ENCODE data around the gene VEZT. TPM values are rescaled to one million over a fixed set of nuclear protein-coding genes. Genes with fewer than 3 reads are reported as not detected.
"Not testable (repeated sequence)": the region's sequence is repeated elsewhere in the genome, so short reads cannot be mapped to it uniquely, and the experiment has no call there.

VEZT gene
- total RNA-seq, 1 experiment from 2014 or later: 149 TPM

DNA sequence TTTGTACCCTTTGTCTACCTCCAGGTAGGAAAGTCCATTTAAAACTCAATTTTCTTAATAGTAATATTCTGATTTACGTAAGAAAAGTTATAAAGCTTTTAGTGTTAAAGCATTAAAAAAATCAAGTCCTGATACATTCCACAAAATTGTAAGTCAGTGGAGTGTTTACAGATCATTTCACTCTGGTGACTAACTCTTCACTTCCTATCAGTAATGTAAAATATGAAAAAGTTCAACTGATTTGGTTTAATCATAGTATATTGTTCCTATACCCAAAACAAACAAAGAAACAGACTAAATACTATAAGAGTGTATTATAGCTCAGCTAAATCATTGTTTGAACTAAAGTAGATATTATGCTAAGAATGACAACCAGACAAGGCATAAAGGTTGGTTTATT, 85.9 kb downstream of the VEZT start:
- no peak for DNase-seq
- intact Hi-C loops (cut with micrococcal nuclease; ENCODE audit: unreplicated experiment): no loop called here
- no peak overlapping the region for H3K27ac Mint-ChIP-seq (ENCODE audit: unreplicated experiment)
- CTCF ChIA-PET: no interaction called here
- H3K4me3 Mint-ChIP-seq (ENCODE audit: low read depth, unreplicated experiment): no peak overlapping the region
- BruUV-seq (replicated peaks): no TSS peak
- H3K9me3 Mint-ChIP-seq (ENCODE audit: low read depth, unreplicated experiment): no peaks in the 10 kb centered on the region
- H3K36me3 Mint-ChIP-seq (ENCODE audit: insufficient read depth, unreplicated experiment): peaks cover 38% of the 10 kb centered on the region
- TF ChIP-seq, protein P1, sequence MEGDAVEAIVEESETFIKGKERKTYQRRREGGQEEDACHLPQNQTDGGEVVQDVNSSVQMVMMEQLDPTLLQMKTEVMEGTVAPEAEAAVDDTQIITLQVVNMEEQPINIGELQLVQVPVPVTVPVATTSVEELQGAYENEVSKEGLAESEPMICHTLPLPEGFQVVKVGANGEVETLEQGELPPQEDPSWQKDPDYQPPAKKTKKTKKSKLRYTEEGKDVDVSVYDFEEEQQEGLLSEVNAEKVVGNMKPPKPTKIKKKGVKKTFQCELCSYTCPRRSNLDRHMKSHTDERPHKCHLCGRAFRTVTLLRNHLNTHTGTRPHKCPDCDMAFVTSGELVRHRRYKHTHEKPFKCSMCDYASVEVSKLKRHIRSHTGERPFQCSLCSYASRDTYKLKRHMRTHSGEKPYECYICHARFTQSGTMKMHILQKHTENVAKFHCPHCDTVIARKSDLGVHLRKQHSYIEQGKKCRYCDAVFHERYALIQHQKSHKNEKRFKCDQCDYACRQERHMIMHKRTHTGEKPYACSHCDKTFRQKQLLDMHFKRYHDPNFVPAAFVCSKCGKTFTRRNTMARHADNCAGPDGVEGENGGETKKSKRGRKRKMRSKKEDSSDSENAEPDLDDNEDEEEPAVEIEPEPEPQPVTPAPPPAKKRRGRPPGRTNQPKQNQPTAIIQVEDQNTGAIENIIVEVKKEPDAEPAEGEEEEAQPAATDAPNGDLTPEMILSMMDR (IDR thresholded peaks at IDR 0.05; ENCODE audit: unreplicated experiment): no peak
- no peaks in the 10 kb centered on the region for H3K27me3 Mint-ChIP-seq (ENCODE audit: unreplicated experiment)
- H3K4me1 Mint-ChIP-seq (ENCODE audit: low read depth, unreplicated experiment): peaks cover 16% of the 10 kb centered on the region

DNA sequence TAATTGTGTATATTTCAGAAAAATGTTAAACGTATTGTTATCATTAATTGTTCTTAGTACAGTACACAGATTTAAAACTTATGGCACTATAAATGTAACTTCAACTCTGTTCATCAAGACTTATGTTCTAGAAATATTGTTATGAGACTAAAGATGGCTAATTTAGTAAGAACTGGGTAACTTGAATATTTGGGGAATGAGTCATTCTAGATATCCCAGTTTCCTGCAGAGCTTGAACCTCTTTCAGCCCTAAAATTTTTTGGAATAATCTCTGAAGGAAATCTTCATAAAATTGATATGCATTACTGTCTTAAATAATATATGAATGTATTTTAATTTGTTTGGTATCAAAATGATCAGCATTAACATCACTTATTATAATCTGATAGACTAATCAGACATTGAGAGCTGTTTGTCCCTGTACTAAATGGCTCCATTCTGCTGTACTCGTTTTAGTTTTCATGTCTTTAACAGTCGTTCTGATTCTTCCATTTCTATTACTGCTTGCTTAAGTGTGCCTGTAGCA, 87.1 kb downstream of the VEZT start:
- Mint-ChIP-seq H3K4me3 (ENCODE audit: low read depth, unreplicated experiment) (no peak overlapping the region), H3K27me3 (ENCODE audit: unreplicated experiment) (no peaks in the 10 kb centered on the region), H3K27ac (ENCODE audit: unreplicated experiment) (peak overlapping the region; percentile 83), H3K4me1 (ENCODE audit: low read depth, unreplicated experiment) (peaks cover 16% of the 10 kb centered on the region), H3K9me3 (ENCODE audit: low read depth, unreplicated experiment) (no peaks in the 10 kb centered on the region), H3K36me3 (ENCODE audit: insufficient read depth, unreplicated experiment) (peaks cover 44% of the 10 kb centered on the region)
- BruUV-seq (replicated peaks): no TSS peak
- no peak for DNase-seq
- CTCF ChIA-PET: no interaction called here
- intact Hi-C loops (cut with micrococcal nuclease; ENCODE audit: unreplicated experiment): no loop called here
- TF ChIP-seq, protein P1 (IDR thresholded peaks at IDR 0.05; ENCODE audit: unreplicated experiment): no peak

DNA sequence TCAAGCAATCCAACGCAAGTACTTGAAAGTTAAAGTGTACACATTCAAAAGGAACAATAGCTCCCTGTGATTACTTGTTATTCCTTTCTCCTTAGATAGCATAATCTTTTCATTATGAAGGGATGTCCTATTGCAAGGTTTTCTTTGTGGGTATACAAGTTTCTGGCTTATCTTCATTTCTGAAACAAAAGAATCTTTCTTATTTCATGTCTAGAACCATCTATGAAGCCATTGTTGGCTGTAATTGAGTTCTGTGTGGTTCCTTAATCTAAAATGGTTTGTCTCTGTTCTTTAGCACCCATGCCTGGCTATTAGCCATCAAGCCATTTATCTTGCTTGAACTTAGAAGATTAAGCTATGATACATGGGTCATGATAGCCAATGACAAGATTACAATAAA, 95.0 kb downstream of the VEZT start:
- H3K36me3 Mint-ChIP-seq (ENCODE audit: insufficient read depth, unreplicated experiment): peaks cover 44% of the 10 kb centered on the region
- intact Hi-C loops (cut with micrococcal nuclease; ENCODE audit: unreplicated experiment): no loop called here

DNA sequence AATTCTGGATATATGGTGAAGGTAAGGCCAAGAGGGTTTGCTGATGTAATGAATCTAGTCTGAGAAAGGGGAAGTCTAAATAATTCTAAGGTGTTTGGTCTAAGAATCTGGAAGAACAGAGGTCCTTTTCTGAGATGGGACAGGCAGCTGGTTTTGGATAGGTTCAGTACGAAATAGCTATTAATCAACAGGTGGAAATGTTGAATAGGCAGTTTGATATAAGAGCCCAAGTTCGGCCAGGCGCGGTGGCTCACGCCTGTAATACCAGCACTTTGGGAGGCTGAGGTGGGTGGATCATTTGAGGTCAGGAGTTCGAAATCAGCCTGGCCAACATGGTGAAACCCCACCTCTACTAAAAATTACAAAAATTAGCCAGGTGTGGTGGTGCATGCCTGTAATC, 97.1 kb downstream of the VEZT start:
- H3K27me3 Mint-ChIP-seq (ENCODE audit: unreplicated experiment); BruUV-seq (replicated peaks); H3K4me3 Mint-ChIP-seq (ENCODE audit: low read depth, unreplicated experiment); DNase-seq; H3K9me3 Mint-ChIP-seq (ENCODE audit: low read depth, unreplicated experiment); CTCF ChIA-PET: not testable (repeated sequence)
- Mint-ChIP-seq H3K4me1 (ENCODE audit: low read depth, unreplicated experiment) (peaks cover 53% of the 10 kb centered on the region), H3K27ac (ENCODE audit: unreplicated experiment) (peak overlapping the region; percentile 8), H3K36me3 (ENCODE audit: insufficient read depth, unreplicated experiment) (peaks cover 50% of the 10 kb centered on the region)
- intact Hi-C loops (cut with micrococcal nuclease; ENCODE audit: unreplicated experiment): loop anchor here (5.0 kb wide), 1 partner anchor 197 kb away; no protein-coding TSS in a partner anchor

More for the DNA sequence above, 95.0 kb downstream of the VEZT start:
- H3K4me1 Mint-ChIP-seq (ENCODE audit: low read depth, unreplicated experiment): peaks cover 37% of the 10 kb centered on the region
- TF ChIP-seq, protein P1 (IDR thresholded peaks at IDR 0.05; ENCODE audit: unreplicated experiment): no peak
- DNase-seq: no peak
- H3K9me3 Mint-ChIP-seq (ENCODE audit: low read depth, unreplicated experiment): no peaks in the 10 kb centered on the region
- H3K27ac Mint-ChIP-seq (ENCODE audit: unreplicated experiment): no peak overlapping the region
- no TSS peak for BruUV-seq (replicated peaks)
- H3K27me3 Mint-ChIP-seq (ENCODE audit: unreplicated experiment): no peaks in the 10 kb centered on the region
- H3K4me3 Mint-ChIP-seq (ENCODE audit: low read depth, unreplicated experiment): no peak overlapping the region
- CTCF ChIA-PET: interaction anchor here (0.6 to 1.3 kb wide), 3 partner anchors 9 to 22 kb away, joined by 3 read pairs; no protein-coding TSS in a partner anchor

DNA sequence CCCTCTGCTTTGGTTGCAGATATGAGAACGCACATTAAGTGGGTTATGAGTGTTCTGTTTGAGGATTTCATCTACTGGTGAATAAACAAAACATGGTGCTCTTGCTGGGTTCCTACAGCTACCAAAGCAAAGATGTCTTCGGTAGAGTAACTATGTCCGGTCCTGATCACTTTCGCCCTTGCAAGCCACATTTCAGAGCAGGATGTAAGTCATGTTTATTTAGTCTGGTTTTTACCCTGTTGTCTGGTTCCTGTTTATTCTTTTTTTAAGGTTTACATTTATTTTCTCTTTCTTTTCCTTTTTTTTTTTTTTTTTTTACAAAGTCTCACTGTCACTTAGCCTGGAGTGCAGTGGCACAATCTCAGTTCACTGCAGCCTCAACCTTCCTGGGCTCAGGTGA, 99.2 kb downstream of the VEZT start:
- peaks cover 40% of the 10 kb centered on the region for H3K36me3 Mint-ChIP-seq (ENCODE audit: insufficient read depth, unreplicated experiment)

More for the DNA sequence above, 99.2 kb downstream of the VEZT start:
- no TSS peak for BruUV-seq (replicated peaks)
- Mint-ChIP-seq H3K4me3 (ENCODE audit: low read depth, unreplicated experiment) (no peak overlapping the region), H3K27ac (ENCODE audit: unreplicated experiment) (no peak overlapping the region), H3K27me3 (ENCODE audit: unreplicated experiment) (no peaks in the 10 kb centered on the region), H3K4me1 (ENCODE audit: low read depth, unreplicated experiment) (peaks cover 68% of the 10 kb centered on the region), H3K9me3 (ENCODE audit: low read depth, unreplicated experiment) (no peaks in the 10 kb centered on the region)
- no peak for DNase-seq
- CTCF ChIA-PET: interaction anchor here (0.7 kb wide), 2 partner anchors 73 to 163 kb away, joined by 4 to 7 read pairs; no protein-coding TSS in a partner anchor
- TF ChIP-seq, protein P1 (IDR thresholded peaks at IDR 0.05; ENCODE audit: unreplicated experiment): no peak
- intact Hi-C loops (cut with micrococcal nuclease; ENCODE audit: unreplicated experiment): loop anchor here (5.0 kb wide), 1 partner anchor 199 kb away; no protein-coding TSS in a partner anchor

All from Calu3 (cell line).